HepG2 (cell line): ENCODE data around the gene ZNF593OS. TPM values are rescaled to one million over a fixed set of nuclear protein-coding genes. Genes with fewer than 3 reads are reported as not detected.

Experiments
- ARID5B ChIP-seq: IDR thresholded peaks from 2 replicates; pipeline ENCODE4 v1.4.0; 2020; ENCODE audit warnings: mild to moderate bottlenecking, missing genetic modification reagents
- ERF ChIP-seq: IDR thresholded peaks from 2 replicates; pipeline ENCODE4 v1.6.1; 2018; ENCODE audit warnings: missing biosample characterization, missing genetic modification reagents
- HOXD1 ChIP-seq: sonication (generic); formaldehyde crosslinking; IDR thresholded peaks from 2 replicates; pipeline ENCODE4 v1.5.0; 2020; ENCODE audit warnings: missing genetic modification reagents
- LBX2 ChIP-seq: sonication (generic); formaldehyde crosslinking; IDR thresholded peaks from 2 replicates; pipeline ENCODE4 v1.5.0; 2020; ENCODE audit warnings: missing genetic modification reagents, mild to moderate bottlenecking, borderline replicate concordance
- MAFG ChIP-seq: sonication (generic); formaldehyde crosslinking; IDR thresholded peaks from 2 replicates; pipeline ENCODE4 v1.5.1; 2020; ENCODE audit warnings: mild to moderate bottlenecking, missing genetic modification reagents
- MNT ChIP-seq: fragments of 450-650 bp; IDR thresholded peaks from 2 replicates; pipeline ENCODE4 v1.6.1; 2016
- NAIF1 ChIP-seq: sonication (generic); formaldehyde crosslinking; IDR thresholded peaks from 2 replicates; pipeline ENCODE4 v1.5.0; 2020; ENCODE audit warnings: mild to moderate bottlenecking, missing genetic modification reagents, borderline replicate concordance
- PCBP1 ChIP-seq: fragments of 200-400 bp; formaldehyde crosslinking; IDR thresholded peaks from 2 replicates; pipeline ENCODE4 v1.6.1; 2017; ENCODE audit warnings: mild to moderate bottlenecking, low read depth, low read length, borderline replicate concordance
- POGK ChIP-seq: sonication (generic); formaldehyde crosslinking; conservative IDR thresholded peaks from 2 replicates; pipeline ENCODE4 v1.8.0; 2022; ENCODE audit warnings: mild to moderate bottlenecking, moderate library complexity, missing genetic modification reagents
- RELA ChIP-seq: sonication (generic); formaldehyde crosslinking; IDR thresholded peaks from 2 replicates; pipeline ENCODE4 v1.4.0; 2020; ENCODE audit warnings: missing genetic modification reagents
- RFX1 ChIP-seq: fragments of 450-650 bp; IDR thresholded peaks from 2 replicates; pipeline ENCODE4 v1.6.1; 2017
- RXRA ChIP-seq: sonication (generic); formaldehyde crosslinking; IDR thresholded peaks from 2 replicates; pipeline ENCODE4 v1.5.1; 2020; ENCODE audit warnings: missing genetic modification reagents
- SIX4 ChIP-seq: sonication (generic); formaldehyde crosslinking; IDR thresholded peaks from 2 replicates; pipeline ENCODE4 v1.4.0; 2020; ENCODE audit warnings: missing genetic modification reagents
- SNAI1 ChIP-seq: sonication (generic); formaldehyde crosslinking; IDR thresholded peaks from 2 replicates; pipeline ENCODE4 v1.5.0; 2020; ENCODE audit warnings: mild to moderate bottlenecking, missing genetic modification reagents, borderline replicate concordance
- TCF7 ChIP-seq: sonication (generic); IDR thresholded peaks from 2 replicates; pipeline ENCODE4 v1.6.1; 2016; ENCODE audit warnings: antibody characterized with exemption, low read depth
- TGIF2 ChIP-seq: IDR thresholded peaks from 2 replicates; pipeline ENCODE4 v1.6.1; 2016; ENCODE audit warnings: control low read depth, missing compliant biosample characterization
- ZNF253 ChIP-seq: sonication (generic); formaldehyde crosslinking; IDR thresholded peaks from 2 replicates; pipeline ENCODE4 v1.8.0; 2022; ENCODE audit warnings: mild to moderate bottlenecking, missing genetic modification reagents, borderline replicate concordance
- ZNF564 ChIP-seq: sonication (generic); formaldehyde crosslinking; IDR thresholded peaks from 2 replicates; pipeline ENCODE4 v1.8.1; 2023; ENCODE audit warnings: mild to moderate bottlenecking, missing genetic modification reagents
- ZNF567 ChIP-seq: sonication (generic); formaldehyde crosslinking; IDR thresholded peaks from 2 replicates; pipeline ENCODE4 v1.8.1; 2023; ENCODE audit warnings: mild to moderate bottlenecking, missing genetic modification reagents, borderline replicate concordance
- ZNF841 ChIP-seq: sonication (generic); formaldehyde crosslinking; IDR thresholded peaks from 2 replicates; pipeline ENCODE4 v1.8.1; 2023; ENCODE audit warnings: missing genetic modification reagents, borderline replicate concordance
- ZSCAN12 ChIP-seq: sonication (generic); formaldehyde crosslinking; IDR thresholded peaks from 2 replicates; pipeline ENCODE4 v1.9.0; 2021; ENCODE audit warnings: mild to moderate bottlenecking, missing genetic modification reagents
- polyA plus RNA-seq, 8 experiments: library from polyadenylated mRNA; depleted of rRNA in 3 of 8; stranded (reverse) in 7 of 8; unstranded in 1 of 8; fragments of >200 nt; fragmentation: Illumina TruSeq in 4 of 8; extraction: Trizol in 4 of 8; gene quantifications; 2 replicates each; pipeline versions ENCODE4 v1.2.1 to v1.2.3, GENCODE V29; 2011 to 2016; ENCODE audit warnings: low read depth in 4 of 8, missing spikeins in 1 of 8, mixed read lengths in 1 of 8; ENCODE audit not compliant: insufficient read depth in 1 of 8
- total RNA-seq, 5 experiments: library from RNA; depleted of rRNA; stranded (reverse); fragments of >200 nt; fragmentation: Illumina TruSeq; extraction: Trizol; gene quantifications; 2 replicates each; pipeline ENCODE4 v1.2.3, GENCODE V29; 2016; ENCODE audit warnings: low read depth in 1 of 5

Gene ZNF593OS
- total and polyA plus RNA-seq, 2 of the 13 experiments (the other 11 are each of a cell fraction or from before 2014, with no cell fraction given): not detected

- TF ChIP-seq ARID5B (CRISPR knock-in tag): peak; percentile 78
- TF ChIP-seq RXRA (CRISPR knock-in tag): peak; percentile 83
- no peak for TF ChIP-seq PCBP1
- TF ChIP-seq ZNF564 (CRISPR knock-in tag): peak; percentile 75; the same call in 1 of the 2 replicates
- peak; percentile 85 for TF ChIP-seq SNAI1
- TF ChIP-seq ZNF567: no peak
- no peak for TF ChIP-seq NAIF1 (CRISPR knock-in tag)
- no peak for TF ChIP-seq TCF7
- no peak for TF ChIP-seq ZNF841 (CRISPR knock-in tag)
- peak; percentile 95 for TF ChIP-seq POGK (CRISPR knock-in tag)
- TF ChIP-seq LBX2 (CRISPR knock-in tag): peak; percentile 91; the same call in 1 of the 2 replicates
- TF ChIP-seq RELA (CRISPR knock-in tag): 0 out of 2 replicates have a peak, but pooled peaks have one; percentile 66
- peak; percentile 60; the same call in 1 of the 2 replicates for TF ChIP-seq HOXD1 (CRISPR knock-in tag)
- peak; percentile 67; the same call in 1 of the 2 replicates for TF ChIP-seq ZSCAN12
- no peak for TF ChIP-seq RFX1
- TF ChIP-seq MAFG (CRISPR knock-in tag): no peak
- peak; percentile 64; the same call in 1 of the 2 replicates for TF ChIP-seq MNT
- TF ChIP-seq ZNF253 (CRISPR knock-in tag): no peak; the same call in 1 of the 2 replicates
- no peak for TF ChIP-seq SIX4 (CRISPR knock-in tag)
- peak; percentile 86 for TF ChIP-seq ERF (CRISPR knock-in tag)
- peak; percentile 95 for TF ChIP-seq TGIF2 (CRISPR knock-in tag)
Measured at GRCh38 chr1:26169669-26170471, 1.8 kb downstream of the ZNF593OS start, which contains the start of gene ZNF593 (continued).
